Astrocyte of the spinal cord (primary cell): ENCODE results near the gene BIN2.
A peak's percentile ranks its signal among the peaks of the same experiment; 100 is the strongest.

Experiments
- DNase-seq: peaks from one replicate; pipeline ENCODE4 v3.0.0; 2011; ENCODE audit warnings: low read depth, low spot score
- H3K4me3 ChIP-seq: 2 replicates; pipeline ENCODE4 v1.5.1; 2011; ENCODE audit warnings: low read depth, mild to moderate bottlenecking, low read length, moderate library complexity
- in situ Hi-C: cut with HindIII; loops from 2 replicates; pipeline ENCODE4 v1.10.0; 2017; ENCODE audit warnings: low sequenced_read_pairs
- TF ChIP-seq, protein P1 (sequence below): IDR thresholded peaks from 2 replicates; pipeline ENCODE4 v1.5.1; 2012; ENCODE audit warnings: low read depth, mild to moderate bottlenecking, low read length, inconsistent platforms

BIN2 gene

DNA sequence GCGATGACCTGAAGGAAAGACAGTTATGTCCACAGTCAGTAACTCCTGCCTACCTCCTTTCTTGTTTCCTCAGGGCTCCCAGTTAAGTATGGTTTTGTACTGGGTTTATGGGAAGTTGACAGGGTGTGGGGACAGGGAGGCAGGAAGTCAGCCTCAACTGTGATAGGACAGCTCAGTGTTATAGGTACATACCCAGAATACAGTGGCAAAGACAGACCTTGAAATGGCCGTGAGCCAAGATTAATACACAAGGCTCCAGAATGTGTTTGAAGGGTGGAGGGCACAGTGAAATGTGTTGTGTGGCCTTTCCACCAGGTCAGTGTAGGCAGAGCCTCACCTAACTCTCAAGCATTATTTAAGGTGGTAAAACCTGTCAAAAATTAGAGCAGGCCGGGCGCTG, 4.6 kb upstream of the BIN2 start:
- H3K4me3 ChIP-seq: no peak overlapping the region
- in situ Hi-C loops: no loop called here
- no peak for DNase-seq
- TF ChIP-seq, protein P1, sequence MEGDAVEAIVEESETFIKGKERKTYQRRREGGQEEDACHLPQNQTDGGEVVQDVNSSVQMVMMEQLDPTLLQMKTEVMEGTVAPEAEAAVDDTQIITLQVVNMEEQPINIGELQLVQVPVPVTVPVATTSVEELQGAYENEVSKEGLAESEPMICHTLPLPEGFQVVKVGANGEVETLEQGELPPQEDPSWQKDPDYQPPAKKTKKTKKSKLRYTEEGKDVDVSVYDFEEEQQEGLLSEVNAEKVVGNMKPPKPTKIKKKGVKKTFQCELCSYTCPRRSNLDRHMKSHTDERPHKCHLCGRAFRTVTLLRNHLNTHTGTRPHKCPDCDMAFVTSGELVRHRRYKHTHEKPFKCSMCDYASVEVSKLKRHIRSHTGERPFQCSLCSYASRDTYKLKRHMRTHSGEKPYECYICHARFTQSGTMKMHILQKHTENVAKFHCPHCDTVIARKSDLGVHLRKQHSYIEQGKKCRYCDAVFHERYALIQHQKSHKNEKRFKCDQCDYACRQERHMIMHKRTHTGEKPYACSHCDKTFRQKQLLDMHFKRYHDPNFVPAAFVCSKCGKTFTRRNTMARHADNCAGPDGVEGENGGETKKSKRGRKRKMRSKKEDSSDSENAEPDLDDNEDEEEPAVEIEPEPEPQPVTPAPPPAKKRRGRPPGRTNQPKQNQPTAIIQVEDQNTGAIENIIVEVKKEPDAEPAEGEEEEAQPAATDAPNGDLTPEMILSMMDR: no peak

DNA sequence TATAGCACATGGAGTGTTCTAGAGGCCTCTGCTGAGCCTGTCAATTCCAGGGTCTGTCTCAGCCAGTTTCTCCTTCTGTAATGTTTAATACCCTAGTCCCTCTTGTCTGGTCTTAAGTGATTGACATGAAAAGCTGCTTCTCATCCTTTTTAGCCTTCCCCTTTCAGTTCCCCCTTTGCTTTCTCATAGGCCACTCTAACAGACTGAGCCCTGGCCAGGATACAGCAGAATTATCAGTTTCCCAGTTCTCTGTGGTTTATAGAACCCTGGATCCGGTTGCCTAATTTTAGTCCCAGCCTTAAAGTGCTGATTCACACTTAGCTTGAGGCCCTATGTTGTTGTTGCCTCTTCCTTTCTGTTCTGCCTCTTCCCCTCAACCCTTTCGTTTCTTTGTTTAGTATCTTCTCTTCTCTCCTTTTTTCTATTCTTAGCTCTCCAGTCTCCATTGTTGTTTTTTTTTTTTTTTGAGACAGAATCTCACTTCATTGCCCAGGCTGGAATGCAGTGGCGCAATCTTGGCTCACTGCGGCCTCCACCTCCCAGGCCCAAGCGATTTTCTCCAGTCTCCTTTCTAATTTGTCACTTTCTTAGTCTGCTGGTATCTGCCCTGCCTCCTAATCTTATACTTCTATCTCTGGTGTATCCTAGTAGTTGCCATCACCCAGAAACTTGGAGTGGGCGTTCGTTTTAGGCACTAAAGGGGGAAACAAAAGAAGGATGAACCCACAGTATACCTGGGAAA, 2.9 kb upstream of the BIN2 start:
- TF ChIP-seq, protein P1: no peak
- peak; percentile 55 for DNase-seq
- in situ Hi-C loops: no loop called here
- no peak overlapping the region for H3K4me3 ChIP-seq

DNA sequence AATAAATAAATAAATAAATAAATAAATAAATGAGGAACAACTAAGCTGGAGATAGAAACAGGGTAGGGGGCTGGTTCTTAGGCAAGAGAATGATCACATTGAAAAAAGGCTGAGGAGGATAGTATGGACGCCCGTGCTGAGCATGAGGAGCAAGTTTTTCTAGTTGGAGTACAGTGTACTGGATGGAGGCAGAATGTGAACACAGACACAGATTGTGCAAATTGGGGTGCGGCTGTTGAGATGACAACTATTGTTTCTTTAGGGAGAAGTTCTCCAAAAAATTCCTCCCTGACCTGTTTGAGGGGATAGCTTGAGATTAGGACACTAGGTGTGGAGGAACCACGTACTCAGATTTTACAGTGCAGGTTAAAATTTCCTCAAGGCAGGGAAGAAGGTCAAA, 979 bp upstream of the BIN2 start:
- DNase-seq: no peak
- TF ChIP-seq, protein P1: no peak
- in situ Hi-C loops: no loop called here
- H3K4me3 ChIP-seq: no peak overlapping the region

DNA sequence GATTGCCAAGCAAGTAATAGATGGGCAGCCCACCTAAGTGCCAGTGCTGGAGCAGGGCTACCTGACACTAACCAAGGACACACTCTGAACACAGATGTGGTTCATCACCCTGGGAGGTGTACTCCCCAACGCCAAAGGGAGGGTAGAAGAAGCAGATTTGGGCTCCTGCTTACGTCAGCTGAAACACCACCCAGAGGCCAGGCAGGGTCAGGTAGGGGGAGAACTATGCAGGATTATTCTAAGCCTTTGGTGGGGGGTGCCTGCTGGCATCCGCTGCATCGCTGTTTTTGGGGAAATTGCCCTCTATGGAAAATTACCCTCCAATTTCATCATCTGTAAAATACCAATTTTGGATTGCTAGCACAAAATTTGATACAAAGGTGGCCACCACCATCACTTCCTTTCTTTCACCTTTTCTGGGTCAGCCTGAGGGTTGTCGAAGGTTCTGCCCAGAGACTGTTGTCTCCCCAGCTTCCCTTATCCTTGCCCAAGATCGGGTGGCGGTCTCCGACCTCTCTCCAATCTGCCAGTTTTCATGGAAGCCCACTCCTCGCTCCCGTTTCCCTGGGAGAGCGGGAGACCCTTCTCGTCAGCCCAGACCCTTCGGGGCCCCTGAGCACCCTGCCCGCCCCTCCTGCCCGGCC, 535 bp downstream of the BIN2 start:
- in situ Hi-C loops: no loop called here
- no peak for DNase-seq
- TF ChIP-seq, protein P1: no peak
- H3K4me3 ChIP-seq: no peak overlapping the region

DNA sequence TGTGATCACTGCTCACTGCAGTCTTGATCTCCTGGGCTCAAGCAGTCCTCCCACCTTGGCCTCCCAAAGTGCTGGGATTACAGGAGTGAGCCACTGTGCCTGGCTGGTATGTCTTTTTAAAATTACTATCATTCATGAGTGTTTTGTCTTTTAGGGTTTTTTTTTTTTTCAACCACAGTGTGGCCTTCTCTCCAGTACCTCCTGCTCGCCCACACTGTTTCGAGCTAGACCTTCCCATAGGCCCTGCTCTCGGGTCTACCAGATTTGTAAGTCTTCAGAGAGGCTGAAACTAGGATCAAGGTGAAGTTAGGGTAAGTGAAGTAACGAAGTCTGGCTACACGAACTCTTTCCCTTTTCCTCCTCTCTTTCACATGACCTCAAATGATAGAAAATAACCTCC, 1.5 kb downstream of the BIN2 start:
- DNase-seq: no peak
- no peak overlapping the region for H3K4me3 ChIP-seq
- TF ChIP-seq, protein P1: no peak
- in situ Hi-C loops: no loop called here

DNA sequence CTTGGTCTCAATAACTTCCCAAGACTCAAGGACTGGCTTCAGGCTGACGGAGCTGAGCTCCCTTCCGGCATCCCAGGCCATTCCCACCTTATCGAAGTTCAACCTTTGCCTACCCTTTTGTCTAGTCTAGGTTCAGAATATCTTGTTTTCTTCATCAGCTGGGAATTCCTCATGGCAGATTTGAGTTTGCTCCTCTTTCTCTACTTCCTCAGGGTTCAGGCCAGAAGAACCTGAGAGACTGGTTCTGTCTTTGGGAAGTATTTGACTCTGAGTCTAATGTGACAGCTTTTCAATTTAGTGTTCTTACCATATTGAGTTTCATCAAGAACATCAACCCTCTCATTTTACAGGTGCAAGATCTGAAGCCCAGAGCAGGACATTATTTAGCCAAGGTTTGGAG, 2.1 kb downstream of the BIN2 start:
- H3K4me3 ChIP-seq: no peak overlapping the region
- DNase-seq: no peak
- in situ Hi-C loops: no loop called here
- TF ChIP-seq, protein P1: no peak
